Stimulated activated CD8-positive, alpha-beta memory T cell treated with anti-CD3 and anti-CD28 coated beads, Interleukin-2, amount 100 ng/mL, for 48 hours (primary cell): Measurements from ENCODE around the gene EPB41L2.

ENCODE experiments used
- DNase-seq, 2 donors: peaks; one replicate each; pipeline ENCODE4 v3.0.0-alpha.2; 2020; ENCODE audit warnings: low read depth in 2 of 2

Gene EPB41L2

DNA sequence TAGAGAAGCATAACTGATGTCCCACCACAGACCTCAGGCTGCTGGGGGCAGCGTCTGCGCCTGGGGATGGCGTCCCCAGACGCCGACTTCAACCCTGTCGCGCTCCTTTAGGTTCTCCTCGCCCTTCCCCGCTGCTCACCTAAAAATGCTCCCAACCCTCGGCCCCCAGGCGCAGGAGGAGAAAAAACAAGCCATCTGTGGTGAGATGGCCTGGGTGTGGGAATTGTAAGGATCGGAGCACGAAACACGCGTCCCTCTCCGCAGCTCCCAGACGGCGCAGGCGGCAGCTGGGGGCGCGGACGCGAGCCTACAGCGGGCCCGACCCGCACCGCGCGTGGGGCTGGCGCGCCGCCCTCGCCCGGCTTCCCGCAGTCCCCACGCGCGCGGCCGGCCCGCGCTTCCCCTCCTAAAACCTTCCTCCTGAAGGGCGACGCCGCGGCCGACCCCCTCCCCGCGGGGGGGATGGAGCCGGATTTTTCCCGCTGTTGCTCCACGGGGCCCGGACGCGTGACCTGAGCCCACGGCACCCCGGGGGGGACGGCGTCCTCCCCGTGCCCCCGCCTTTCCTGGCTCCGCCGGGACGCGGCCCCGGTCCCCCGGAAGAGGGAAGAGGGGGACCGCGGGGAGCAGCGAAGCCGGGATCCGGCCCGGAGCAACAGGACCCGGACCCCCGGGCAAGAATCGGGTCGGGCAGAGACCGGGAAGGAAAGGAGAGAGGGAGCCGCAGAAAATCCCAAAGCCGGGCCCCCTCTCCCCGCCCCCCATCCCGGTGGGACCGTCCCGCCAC, 611 bp downstream of the EPB41L2 start:
- peak in 1 of 2 donors; percentile 3 for DNase-seq

DNA sequence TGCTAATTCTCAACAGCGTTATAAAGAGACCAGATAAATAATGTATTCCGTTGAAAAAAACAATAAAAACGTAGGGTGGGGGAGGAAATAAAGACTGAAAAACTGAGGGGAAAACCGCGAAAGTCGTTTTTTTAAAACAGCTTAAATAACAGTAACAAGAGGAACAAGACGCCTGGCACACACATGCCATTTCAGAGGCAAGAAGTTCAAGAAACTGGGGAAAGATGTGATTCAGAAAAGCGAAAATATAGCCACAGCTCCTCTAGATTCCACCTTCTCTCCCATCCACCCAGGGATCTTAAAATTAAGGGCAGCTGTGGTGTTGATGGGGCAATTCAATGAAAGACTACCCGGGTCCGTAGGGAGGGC, 1.3 kb downstream of the EPB41L2 start:
- no peak for DNase-seq

DNA sequence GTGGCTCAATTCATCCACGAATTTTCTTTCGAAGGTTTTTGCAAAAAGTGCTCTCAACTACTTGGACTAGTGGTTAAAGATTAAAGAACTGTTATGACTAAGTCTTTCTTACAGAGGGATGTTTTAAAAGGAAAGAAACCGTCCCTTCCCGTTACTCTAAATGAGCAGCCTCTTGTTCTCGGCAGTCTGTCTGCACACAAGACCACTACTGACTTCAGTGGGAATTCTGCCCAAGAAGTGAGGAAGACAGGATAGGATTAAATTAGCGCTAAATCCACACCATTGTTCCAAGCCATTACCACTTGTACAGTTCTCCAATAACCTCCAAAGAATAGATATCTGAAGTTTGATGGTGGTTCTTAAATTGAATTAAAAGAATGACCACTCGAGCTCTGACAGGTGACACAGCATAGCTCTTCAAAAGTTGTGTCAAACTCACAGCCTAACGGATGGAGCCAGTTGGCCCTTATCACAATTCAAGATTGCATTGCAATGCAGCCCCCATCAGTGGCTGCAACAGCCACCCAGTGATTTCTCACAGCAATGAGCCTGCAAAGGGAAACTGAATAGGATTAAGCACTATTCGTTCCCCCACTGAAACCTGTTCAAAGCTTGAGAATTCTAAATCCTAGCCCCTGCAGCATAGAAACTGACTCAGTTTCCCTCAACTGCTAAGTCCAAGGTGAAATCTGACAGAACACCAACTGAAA, 1.8 kb downstream of the EPB41L2 start:
- no peak for DNase-seq

DNA sequence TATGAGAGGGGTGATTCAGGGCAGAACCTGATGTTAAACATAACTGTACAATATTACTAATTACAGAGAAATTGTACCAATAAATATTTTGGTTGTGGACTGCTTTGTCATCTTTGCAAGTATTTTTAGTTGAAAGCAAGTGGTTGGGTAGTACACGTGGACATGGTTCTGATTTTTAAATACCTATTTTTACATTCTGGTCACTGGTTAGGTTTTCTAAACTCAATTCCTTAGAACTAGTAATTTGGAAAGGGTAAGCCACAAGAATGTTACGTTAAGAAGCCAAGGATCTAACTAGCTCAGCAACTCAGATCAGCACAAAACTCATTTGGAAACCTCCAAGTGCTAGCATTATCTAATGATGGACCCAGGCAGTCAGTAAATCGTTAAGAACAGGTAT, 2.7 kb downstream of the EPB41L2 start:
- no peak for DNase-seq

DNA sequence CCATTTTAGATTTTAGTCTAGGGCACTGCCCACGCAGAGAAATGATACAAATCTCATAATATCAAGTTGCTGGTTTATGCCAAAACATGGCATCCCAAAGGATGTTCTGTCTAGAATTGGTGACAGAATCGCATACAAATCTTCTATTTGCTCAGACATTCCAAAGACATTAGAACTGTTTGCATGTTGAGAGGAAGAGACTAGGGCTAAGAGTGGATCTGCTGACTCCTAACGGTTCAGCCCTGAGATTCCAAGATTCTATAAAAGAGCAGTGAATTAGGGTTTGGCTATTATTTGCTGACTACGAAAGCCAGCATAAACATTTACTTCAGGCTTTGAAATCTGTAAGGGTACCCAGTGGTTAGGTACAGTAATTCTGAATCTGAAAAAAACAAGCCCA, 3.6 kb downstream of the EPB41L2 start:
- no peak for DNase-seq

DNA sequence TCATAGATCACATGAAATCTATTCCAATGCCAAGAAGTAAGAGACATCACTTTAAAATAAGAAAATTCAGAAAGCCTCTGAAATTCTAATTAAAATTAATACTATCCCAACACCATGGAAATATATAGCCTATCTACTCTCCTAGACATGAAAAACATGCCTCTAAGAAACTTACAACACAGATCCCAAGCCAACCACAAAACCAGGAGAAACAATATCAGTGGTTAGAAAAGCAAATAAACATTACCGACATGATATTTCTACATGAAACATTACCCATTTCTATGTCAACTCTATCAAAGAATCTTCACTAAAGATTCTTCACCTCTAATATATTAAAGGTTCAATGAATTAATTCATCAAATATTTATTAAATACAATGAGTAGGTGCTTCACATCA, 4.8 kb downstream of the EPB41L2 start:
- DNase-seq, result no peak

DNA sequence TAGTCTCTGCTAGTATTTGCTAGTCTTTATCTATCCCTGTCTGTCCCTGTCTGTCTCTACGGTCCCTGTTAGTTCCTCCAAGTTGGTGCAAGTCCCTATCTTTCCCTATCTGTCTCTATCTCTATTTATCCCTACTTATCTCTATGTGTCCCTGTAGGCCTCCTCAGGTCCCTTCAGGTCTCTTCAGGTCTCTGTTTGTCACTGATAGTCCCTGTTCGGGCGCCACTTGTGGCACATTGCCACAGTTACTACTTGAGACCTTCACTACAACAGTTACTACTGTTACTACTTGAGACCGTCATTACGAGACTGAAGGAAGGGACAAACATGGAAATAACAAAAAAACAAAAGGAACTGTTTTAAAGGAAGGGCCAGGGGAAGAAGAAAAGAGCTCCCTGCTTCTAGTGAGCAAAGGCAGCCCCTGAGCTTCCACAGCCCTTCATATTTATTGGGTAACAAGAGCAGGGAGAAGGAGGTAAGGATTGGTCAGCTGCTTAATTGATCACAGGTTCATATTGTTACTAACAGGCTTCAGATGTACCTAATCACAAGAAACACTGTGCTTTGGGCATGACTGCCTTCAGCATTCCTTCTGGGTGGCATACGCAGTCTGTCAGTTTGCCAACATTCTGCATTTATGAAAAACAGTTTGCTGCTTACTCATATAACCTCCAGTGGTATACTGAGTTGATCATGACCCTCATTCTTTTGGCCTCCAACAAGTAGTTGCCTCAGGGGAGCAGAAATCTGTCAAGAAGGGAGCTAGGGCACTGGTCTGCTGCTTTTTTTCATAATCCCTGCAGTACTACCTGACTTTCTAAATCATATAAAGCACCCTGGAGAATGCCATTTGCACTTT, 8.4 kb downstream of the EPB41L2 start:
- DNase-seq, result no peak

DNA sequence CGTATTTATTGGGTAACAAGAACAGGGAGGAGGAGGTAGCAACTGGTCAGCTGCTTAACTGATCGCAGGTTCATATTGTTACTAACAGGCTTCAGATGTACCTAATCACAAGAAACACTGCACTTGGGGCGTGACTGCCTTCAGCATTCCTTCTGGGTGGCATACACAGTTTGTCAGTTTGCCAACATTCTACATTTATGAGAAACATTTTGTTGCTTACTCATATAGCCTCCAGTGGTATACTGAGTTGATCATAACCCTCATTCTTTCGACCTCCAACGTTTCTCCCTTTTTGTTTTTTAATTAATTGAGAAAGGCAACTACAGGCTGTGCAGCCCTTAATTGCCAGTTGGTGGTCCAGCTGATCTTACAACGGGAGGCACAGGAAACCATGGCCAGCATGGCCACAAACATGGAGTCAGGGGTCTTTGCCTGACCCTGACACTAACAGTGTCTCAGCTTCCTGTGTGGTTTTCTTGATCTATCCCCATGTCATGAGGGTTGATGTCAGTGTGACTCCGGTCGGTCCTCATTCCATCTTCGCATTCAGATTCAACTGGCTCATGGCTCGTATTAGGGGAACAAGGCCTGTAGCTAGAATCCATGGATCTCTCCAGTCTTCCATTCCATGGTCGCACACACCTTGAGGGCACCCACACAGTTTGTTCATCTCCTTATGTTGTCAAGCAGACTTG, 9.4 kb downstream of the EPB41L2 start:
- DNase-seq, result no peak

DNA sequence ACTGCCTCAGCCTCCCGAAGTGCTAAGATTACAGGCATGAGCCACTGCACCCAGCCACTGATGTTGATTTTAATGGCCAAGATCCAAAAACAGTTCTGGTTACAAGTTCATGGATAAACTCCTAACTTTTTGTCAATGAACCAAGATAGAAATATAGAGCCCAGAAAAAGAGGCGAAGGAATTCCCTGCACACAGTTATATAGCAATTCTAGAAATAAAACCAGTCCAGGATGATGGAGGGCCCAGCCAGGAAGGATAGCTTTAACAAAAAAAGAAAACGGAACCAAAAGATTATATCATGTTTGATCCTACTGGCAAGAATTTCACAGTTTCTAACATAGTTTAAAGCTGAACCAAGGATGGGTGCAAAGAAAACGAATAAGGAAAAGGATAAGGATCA, 10.9 kb downstream of the EPB41L2 start:
- no peak for DNase-seq

DNA sequence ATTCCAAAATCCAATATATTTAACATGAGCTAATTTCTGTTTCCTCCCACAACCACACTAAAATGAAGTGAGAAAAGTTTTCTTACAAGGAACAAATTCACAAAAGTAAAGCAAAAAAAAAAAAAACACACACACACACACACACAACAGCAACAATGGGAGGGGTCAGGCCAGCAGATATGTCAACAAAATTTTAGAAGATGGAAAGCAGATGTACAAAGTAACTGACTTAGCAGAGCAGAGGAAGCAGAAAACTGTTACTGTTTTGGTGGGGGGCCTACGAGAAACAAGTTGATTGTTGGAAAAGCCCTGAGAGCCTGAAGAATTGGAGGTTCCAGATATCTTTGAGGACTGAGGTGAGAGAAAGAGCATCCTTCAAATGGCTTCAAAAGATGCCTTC, 11.7 kb downstream of the EPB41L2 start:
- no peak for DNase-seq

DNA sequence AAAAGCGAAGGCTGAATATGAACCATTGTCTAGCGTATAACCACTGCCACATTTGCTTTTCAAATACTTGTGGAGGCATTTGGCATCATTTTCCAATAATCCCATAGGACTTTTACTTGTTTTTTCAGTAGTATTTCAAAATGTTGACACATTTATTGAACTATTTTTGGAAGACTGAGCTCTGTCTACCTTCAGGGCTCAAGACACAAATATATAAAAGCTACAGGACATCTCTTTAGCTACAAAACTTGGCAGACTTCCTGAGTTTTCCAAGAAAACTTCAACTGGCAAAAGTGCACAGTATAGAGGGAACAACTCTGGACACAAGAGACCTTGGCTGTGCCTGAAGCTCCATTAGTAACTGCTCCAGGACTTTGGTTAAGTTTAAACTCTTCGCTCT, 13.4 kb downstream of the EPB41L2 start:
- no peak for DNase-seq

DNA sequence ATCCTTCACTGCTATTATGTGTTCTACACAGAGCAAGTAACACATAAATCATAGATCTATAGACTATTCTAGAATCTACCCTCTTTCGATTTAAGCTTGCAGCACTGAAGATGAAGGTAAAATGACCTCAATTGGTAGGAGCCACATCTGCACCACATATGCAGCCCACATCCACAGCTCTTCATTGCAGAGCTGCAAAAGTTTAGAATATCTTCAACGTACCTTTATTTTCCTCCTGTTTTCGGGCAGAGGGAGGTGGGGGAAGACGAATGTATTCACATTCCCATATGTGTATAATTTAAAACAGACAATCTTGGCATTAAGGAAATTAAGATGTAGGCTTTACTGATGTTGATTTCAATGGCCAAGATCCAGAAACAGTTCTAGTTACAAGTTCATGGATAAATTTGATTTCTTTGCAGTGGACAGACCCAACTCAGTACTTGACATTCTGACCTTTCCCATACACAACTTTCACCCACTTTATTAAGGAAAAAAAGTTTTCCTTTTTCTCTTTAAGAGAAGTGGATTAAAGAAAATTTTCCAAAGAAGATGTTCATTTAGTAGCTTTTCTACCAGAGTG, 14.0 kb downstream of the EPB41L2 start:
- no peak for DNase-seq

DNA sequence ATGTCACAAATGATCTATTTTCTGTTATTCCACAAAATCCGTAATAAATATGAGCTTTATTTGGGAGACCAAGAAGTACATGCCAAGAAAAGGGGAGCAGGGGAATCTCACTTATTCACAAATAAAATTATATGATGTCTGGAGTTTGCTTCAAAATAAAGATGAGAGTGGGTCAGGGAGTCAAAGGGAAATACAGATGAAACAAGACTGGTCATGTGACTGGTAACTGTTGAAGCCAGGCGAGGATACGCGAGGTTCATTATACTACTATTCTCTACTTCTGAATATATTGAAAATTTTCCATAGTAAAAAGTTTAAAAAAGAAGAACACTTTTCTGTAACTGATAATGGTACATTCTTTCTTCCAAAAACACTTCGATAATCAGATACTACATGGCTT, 14.6 kb downstream of the EPB41L2 start:
- no peak for DNase-seq

DNA sequence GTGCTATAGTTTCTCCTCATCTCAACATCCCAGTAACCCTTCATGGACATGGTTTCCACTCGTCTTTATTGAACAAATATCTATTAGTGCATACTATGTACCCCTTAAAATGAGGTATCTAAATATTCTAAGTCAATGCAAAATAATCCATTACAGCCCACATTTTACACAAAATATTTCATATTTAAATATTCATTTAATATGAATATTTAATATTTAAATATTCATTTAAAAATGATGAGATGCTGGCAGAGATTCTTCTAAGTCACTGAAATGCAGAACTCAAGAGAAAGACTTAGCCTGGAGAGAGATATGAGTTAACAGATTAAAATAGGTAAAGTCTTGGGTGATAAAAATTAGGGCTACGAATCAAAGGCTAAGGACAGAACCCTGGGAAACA, 17.9 kb downstream of the EPB41L2 start:
- DNase-seq, result no peak

DNA sequence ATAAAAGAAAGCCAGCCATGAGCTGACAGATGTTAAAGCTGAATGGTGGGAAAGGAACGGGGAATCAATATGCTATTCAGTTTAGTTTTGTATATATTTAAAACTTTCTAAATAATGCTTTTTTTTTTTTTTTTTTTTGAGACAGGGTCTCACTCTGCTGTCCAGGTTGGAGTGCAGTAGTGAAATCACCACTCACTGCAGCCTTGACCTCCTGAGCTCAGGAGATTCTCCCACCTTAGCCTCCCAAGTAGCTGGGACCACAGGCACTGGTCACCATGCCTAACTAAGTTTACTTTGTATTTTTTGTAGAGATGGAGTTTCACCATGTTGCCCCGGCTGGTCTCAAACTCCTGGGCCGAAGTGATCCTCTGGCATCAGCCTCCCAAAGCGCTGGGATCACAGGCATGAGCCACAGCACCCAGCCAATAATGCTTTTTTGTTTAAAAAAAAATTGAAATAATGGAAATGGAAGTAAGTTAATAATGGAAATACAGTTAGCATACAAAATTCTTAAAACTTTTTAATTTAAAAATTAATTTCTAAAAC, 19.1 kb downstream of the EPB41L2 start:
- no peak for DNase-seq

DNA sequence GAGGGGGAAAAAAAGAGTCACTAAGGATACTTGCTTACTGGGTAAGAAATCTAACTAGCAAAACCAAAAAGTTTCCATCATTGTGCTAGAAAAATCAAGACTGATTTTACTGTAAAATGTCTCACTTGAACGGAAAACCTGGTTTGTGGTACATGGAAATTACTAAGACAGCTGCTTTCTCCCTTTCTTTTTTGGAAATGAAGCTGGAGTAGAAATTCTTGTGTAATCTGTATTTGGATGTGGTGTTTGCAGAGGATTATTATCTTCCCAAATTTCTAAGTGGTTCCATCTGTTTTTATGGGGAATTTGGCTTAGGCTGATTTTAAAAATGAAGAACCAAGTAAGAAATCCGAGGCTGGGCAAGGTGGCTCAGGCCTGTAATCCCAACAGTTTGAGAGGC, 20.4 kb downstream of the EPB41L2 start:
- DNase-seq, result no peak

DNA sequence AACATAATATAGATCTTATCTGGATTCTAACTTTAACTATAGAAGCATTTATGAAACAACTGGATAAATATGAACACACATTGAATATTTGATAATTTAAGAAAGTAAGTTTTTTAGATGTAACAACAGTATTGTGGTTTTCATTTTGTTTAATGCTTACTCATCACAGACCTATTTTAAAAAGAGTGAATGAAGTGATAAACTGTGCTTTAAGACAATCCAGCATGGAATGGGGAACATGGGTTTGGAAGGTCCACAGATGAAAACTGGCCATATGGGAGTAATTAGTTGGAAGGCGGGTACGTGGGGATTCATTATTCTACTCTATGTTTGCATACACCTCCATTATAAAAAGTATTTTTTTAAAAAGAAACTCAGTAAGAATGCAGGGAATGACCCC, 21.2 kb downstream of the EPB41L2 start:
- no peak for DNase-seq

DNA sequence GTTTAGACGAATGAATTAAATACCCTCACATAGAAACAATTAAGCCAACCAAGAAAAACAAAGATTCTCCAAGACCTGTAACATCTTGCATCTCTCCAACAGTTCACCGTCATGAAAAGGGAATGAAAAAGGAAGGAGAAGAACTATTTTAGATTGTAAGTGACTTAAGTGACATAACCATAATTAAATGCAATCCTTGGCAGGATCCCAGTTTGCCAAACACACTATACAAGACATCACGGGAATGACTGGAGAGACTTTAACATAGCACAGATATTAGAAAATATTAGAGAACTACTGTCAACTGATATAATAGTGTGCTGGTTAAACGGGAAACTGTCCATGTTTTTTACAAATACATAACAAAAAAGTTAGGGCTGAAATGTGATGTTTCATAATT, 22.2 kb downstream of the EPB41L2 start:
- DNase-seq, result no peak

DNA sequence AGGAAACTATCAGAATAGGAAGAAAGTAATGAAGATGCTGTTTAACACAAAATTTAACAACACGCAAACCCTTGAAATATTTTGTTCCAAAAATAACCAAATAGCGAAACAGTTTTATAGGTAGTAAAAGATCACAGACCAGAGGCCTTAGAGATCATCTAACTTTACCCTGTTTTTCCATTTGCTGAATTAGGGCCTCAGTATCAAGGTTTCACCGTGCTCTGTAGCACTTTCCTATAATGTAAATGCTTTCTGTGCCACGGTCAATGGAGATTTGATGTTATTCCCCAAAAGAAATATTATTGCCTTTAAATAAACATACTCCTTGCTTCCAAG, 23.7 kb downstream of the EPB41L2 start:
- no peak for DNase-seq

DNA sequence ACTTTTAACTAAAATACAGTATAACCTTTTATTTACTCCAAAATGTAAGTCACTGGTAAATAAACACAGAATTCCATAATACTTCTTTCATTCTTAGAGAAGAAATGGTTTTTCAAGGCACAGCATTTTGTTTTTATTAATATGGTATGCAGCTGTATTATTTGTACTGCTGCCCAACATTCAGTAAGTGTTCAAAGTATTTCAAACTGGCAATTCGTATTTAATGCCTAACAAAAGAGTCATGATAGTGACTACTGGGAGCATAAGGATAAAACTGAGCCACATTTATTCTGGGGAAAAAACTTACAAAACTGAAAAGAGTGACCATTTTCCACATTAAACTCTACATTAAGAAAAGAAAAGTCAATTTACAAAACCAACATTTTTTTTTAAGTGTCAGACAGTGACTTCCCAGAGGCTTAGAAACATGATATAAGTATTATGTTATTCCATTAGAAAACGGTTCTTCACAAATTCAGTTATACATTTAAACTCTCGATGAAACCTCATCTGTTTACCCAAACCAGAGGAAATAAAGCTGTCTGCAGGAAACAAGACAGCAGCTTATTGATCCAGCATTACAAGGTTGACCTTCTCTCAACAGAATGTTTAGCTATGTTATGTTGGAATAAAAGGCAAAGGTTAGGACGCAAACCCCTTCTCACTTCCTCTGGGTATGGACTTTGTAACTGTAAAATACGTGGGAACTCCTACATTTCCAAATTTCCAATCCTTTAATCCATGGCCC, 24.3 kb downstream of the EPB41L2 start:
- DNase-seq, result no peak
